HCT116 (cell line): Measurements from ENCODE around the gene CMC2.

Experiments
- CBX3 ChIP-seq: IDR thresholded peaks from 2 replicates; pipeline ENCODE4 v1.6.1; 2012; ENCODE audit warnings: low read depth
- ELF1 ChIP-seq: IDR thresholded peaks from 2 replicates; pipeline ENCODE4 v1.6.1; 2012; ENCODE audit warnings: low read depth, borderline replicate concordance
- TF ChIP-seq, protein P1 (sequence below), 3 experiments: fragments of 200-600 bp in 1 of 3; sonication (generic) in 1 of 3; IDR thresholded peaks in 2 of 3; conservative IDR thresholded peaks in 1 of 3; 2 replicates each; pipeline ENCODE4 v1.5.1; 2012 to 2017; ENCODE audit warnings: low read depth in 2 of 3, low read length in 2 of 3, antibody characterized with exemption in 1 of 3, borderline replicate concordance in 1 of 3, control low read depth in 1 of 3, mild to moderate bottlenecking in 1 of 3, mixed read lengths in 1 of 3, mixed run types in 1 of 3, moderate library complexity in 1 of 3; ENCODE audit not compliant: insufficient read depth in 1 of 3

DNA sequence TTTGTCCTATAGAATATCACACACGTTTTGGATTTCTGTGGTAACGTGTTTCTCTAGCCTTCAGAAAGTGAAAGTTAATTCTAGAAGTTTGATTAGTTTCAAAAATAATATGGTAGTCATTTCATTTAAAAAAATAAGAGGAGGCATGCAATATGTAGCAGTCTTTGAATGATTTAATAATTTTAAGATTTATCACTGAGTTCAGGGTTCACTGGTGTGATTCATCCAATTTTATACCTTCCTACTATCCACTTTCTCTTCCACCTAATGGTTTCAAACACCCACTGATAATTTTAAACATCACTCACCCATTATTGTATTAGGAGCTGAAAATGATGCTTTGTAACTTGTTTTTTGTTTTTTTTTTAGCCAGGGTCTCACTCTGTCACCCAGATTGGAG, 42.3 kb downstream of the CMC2 start:
- TF ChIP-seq, protein P1, sequence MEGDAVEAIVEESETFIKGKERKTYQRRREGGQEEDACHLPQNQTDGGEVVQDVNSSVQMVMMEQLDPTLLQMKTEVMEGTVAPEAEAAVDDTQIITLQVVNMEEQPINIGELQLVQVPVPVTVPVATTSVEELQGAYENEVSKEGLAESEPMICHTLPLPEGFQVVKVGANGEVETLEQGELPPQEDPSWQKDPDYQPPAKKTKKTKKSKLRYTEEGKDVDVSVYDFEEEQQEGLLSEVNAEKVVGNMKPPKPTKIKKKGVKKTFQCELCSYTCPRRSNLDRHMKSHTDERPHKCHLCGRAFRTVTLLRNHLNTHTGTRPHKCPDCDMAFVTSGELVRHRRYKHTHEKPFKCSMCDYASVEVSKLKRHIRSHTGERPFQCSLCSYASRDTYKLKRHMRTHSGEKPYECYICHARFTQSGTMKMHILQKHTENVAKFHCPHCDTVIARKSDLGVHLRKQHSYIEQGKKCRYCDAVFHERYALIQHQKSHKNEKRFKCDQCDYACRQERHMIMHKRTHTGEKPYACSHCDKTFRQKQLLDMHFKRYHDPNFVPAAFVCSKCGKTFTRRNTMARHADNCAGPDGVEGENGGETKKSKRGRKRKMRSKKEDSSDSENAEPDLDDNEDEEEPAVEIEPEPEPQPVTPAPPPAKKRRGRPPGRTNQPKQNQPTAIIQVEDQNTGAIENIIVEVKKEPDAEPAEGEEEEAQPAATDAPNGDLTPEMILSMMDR (IDR thresholded peaks at IDR 0.05 in 2 of 3, conservative IDR thresholded peaks at IDR 0.05 in 1 of 3; ENCODE audit: borderline replicate concordance in 1 of 3, insufficient read depth in 1 of 3, low read depth in 2 of 3, low read length in 2 of 3) = no peak
- no peak for TF ChIP-seq CBX3
- no peak for TF ChIP-seq ELF1
